HG03025 (cell line): ENCODE data around the gene ATP8A1.
"Not testable (repeated sequence)": the region's sequence is repeated elsewhere in the genome, so short reads cannot be mapped to it uniquely, and the experiment has no call there.

ENCODE experiments used
- ATAC-seq: cut with Tn5 transposase; IDR thresholded peaks from one replicate; pipeline ENCODE4 v1.9.1; 2021; ENCODE audit warnings: mild to moderate bottlenecking, moderate library complexity; ENCODE audit not compliant: unreplicated experiment, low FRiP score

The ATP8A1 gene

DNA sequence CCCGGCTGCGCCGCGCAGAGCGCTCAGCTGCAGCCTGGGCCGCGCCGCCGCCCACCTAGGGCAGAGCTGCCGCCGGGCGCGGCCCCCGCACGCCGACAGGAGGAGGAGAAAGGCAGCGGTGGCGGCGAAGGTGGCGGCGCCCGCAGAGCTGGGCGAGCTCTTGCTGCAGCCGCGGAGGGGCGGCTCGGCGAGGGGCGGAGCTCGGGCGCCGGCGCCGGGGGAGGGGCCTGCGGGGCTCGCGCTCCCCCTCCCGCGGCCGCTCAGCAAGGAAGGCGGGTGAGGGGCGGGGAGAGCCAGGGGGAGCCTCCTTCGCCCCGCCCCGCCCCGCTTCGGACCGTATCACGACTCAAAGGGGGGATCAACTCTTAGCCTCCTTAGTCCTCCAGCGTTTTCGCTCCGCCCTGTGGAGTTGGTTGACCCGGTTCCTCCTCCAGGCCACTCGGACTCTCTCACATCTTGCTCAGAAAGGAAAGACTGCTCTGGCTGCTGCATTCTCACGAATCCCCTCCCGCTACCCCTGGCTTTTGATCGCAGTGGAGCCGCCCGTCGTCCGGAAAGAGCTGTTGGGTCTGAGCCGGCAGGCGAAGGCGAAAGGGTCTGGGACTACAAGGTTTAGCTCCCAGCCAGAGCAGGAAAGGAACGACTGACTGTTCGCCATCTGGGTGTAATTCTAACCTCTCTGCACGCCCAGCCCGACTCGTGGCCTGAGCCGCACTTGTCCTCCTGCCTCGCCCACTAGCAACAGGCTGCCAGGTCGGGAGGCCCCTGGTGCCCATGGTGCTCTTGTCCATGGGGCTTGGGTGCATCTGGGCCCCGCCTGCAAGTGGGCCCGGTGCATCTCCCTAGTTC, at the start of gene ATP8A1:
TSS of gene ATP8A1 (minus strand) at position 162 of the 849 bp plus-strand sequence. CDS start 232 bp downstream, outside the sequence.
- ATAC-seq: peak; percentile 76

DNA sequence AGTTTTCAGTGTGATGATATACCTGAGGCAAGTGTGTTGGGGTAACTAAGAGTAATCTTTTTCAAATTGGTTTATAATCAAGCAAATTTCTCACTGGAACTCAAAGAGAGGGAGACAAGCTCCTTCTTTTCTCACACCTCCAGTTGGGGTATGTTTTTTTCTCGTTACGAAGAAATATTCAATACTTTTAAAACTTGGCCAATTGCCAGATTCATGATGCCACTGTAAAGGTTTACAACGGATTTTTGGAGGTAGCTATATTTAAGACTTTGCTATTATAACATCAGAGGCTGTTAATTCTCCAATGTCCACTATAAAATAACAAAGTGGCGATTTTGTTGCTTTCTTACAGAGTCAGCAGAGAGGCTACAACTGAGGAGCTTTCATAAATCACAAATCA, 49.2 kb upstream of the ATP8A1 start:
- no peak for ATAC-seq

DNA sequence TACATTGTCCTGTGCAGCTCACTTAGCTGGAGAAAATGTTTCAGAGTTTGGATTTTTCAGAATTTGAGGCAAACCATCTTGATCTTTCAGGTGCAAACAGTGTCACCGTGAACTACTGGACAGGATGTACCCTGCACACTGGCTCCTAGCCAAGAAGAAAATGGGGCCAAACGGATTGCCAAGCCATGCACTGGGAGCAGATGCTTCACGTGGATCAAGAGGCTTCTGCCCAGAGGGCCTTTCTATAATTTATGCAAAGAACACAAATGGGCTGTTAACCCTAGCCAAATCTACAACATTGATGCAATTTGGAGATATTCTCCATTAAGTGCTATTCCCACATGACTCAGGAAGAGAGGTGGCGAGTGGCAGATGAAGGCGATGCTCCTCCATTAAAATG, 46.9 kb upstream of the ATP8A1 start:
- ATAC-seq: no peak

DNA sequence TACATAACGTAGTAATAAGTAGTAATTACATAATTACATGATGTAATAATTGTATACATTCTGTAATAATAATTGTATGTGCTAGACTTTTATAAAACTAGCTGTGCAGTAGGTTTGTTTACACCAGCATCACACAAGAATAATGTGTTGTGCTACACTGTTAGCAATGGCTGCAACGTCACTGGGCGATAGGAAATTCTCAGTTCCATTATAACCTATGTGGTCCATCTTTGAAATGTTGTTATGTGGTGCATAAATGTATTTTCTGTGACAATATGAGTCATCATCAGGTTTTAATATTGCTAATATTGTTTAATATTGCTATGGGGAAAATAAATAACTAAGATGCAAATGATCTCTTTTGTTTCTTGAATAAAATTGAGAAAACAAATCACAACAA, 46.0 kb upstream of the ATP8A1 start:
- no peak for ATAC-seq

DNA sequence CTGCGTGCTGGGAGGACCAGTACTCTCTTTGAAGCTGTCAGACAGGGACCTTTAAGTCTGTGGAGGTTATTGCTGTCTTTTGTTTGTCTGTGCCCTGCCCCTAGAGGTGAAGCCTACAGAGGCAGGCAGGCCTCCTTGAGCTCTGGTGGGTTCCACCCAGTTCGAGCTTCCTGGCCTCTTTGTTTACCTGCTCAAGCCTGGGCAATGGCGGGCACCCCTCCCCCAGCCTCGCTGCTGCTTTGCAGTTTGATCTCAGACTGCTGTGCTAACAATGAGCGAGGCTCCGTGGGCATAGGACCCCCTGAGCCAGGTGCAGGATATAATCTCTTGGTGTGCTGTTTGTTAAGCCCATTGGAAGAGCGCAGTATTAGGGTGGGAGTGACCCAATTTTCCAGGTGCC, 44.9 kb upstream of the ATP8A1 start:
- ATAC-seq: not testable (repeated sequence)

DNA sequence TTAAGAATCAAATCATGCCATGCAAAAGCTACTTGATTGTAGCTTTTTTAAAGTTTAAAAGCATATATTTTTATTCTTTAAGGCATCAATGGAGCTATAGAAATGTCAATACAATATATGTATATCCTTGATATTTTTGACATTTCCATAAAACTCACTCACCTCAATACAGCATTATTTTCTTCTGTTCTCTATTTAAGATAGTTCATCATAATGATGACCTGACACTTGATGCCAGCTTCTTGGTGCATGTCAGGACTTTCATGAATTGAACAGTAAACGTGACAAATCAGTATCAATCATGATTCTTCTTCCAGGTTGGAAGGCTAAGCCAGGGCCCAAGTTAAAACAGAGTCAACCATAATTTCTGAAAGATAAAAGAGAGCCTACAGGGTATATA, 33.6 kb upstream of the ATP8A1 start:
- ATAC-seq: no peak

DNA sequence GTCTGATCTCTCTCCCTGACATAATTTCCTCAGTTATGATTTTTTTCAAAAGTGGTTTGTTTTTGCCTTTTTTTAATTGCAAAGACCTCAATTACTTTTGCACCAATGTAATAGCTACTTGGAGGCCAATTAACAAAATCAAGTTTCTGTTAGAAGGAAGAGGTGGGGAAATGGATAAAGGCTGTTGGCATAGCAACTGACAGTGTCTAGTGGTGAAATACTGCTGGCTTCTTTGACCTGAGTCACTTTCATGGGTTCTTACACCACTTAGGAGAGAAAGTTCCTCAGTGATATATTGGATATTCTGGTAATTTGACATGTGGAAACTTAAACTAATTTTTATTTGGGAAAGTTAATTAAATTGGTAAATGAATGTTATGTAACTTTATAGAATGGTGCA, 26.5 kb upstream of the ATP8A1 start:
- ATAC-seq: no peak

DNA sequence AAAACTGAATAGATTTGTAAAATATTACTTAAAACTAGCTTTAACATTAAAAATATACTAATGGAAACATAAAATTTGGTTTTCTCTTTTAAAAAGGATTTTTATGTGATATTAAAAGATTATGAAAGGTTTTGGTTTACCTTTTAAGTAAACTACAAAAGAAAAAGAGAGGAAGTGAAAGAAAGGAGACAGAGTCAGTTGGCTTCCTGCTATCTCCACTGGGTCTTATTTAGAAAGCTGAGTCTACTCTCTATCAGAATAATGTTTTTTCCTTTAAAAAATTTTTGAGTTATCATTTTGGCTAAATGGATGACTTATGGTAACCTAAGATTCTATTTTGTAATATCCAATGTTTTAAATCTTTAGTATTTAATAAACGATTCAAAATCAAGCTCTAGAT, 21.6 kb upstream of the ATP8A1 start:
- no peak for ATAC-seq

DNA sequence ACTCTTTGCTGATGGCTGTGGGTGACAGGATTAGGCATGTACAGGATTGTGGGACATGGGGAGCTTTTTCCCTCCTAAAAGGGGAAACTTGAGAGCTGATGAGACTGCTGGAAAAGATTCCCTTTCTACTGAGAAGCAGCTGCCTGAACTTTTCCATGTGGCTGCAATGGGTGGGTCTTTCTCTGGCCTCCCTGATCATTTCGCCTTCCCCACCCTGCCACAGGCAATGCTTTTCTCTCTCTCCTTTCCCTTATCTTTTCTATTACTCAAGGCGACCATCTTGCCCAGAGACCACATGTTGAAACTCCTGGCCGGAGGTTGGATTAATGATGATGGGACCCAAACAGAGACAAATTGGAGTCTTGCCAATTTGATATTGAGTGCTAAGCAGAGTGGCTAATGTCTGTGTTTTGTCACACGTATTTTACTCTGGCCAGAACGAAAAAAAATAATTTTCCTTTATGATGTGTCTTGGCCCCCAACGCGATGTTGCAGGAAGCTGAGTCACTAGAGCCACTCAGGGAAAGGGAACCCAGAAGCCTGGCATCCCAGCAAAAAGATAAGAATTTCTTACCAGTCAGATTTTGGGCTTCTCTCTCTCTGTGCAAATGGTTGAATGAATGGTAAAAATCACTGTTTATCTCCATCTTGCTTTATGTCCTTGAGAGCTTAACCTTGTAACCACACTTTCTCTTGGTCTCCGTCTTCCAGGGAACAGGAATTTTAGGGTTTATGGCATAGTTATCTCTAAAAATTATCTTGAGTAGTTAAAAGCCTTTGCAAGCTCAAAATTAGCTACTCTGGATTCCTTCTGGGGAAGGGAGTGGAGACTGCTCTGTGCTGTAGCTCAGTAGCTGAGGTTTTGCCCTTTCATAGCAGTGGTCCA, 19.4 kb upstream of the ATP8A1 start:
- ATAC-seq: no peak

DNA sequence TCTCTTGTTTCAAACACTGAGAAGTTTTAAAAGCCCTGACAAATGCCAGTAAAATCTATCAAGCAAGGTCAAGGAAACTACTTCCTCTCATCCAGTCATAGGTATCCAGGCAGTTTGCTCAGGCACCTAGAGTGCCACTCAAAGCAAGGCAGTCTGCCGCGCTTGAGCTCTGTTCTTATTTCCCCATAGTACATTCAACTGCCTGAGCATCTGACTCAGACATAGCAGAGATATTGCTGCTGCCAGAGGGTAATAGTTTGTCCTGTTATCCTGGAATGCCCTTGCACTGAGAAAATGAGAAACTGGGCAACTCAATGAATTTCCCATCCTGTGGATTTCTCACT, 16.1 kb upstream of the ATP8A1 start:
- ATAC-seq: no peak

DNA sequence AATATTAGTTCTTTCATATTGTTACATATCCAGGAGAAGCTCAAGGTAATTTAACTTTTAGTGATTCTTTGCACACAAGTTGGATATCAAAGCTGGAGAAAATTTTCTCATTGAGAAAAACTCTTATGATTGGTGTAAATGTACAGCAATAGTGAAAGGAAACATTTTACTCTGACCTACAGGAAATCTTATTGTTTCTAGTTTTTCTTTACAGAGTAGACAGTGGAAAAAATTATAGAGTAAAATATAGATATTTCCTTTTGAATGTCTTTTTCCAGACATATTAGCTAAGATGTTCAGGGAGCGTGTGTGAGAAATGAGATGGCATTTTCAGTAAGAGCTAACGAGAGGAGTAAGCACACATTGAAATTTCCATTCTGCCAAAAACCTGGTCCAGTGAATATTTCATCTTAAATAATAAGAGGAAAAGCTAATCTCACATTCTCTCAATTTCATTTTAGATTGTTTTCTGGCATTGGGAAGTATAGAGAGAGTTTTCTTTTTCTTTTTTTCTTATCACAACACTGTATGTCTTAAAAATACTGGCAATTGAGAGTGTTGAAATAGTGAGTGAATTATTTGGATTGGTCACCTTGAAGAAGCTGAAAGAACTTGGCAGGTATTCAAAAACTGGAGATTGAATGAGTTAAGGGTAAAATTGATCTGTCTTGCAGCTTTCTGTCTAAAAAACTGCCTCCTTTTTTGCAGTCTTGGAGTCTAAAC, 15.6 kb upstream of the ATP8A1 start:
- no peak for ATAC-seq

DNA sequence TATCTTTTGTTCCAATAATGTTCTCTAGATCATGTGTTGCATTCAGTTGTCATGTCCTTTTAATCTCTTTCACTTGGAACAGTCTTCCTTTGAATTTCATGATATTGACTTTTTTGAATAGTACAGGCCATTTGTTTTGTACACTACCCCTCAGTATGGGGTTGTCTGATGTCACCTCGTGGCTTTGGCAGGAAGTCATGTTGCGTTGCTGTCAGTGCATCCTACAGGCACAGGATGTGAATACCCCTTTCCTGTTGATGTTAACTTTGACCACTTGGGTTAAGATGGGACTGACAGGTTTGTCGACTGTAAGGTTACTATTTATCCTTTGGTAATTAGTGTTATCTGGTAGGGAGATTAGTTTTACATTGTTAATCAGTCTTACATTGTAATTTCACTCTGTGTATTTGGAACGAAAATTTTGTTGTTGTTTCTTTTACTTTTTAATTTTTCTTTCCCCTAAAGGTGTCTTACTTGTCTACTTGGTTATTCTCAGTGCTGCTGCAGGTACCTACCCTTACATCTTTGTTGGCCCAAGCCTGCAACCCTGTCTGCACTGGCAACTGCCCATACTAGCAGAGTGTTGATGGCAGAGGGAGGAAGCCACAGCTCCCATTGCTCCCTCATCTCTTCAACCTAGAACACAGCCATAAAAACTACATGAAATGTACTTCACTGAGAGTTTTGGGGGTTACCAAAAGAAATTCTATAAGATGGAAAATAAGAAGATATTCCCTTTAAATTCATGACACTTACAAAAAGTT, 14.7 kb upstream of the ATP8A1 start:
- ATAC-seq: no peak

DNA sequence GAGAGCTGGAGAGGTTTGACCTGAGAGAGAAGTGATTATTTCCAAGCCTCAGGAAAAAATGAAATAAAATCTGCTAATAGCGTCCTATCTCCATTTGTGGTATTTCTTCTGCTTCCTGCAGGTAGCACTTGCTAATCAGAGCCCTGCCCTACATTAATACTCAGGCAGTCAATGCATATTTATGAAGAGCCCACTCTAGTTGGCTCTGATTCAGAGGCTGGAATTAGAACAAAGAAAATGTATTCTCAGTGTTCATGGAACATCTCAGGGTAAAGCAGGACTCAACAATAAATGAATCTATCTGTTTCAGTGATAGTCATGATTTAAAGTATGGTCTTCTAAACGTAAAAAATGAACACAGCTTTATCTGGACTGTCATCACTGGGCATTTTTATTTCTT, 1.4 kb upstream of the ATP8A1 start:
- ATAC-seq: no peak

DNA sequence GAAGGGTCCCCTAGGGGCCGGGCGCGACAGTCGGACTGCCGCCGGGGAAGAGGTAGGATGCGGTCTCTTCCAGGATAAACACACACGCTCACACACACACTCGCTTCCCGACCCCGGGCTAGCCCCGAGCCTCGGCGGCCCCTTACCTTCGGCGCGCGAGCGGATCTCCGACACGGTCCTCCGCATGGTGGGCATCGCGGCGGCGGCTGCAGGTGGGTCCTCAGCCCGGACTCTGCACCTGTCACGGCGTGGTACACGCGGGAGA, 294 bp downstream of the ATP8A1 start:
- ATAC-seq: no peak

DNA sequence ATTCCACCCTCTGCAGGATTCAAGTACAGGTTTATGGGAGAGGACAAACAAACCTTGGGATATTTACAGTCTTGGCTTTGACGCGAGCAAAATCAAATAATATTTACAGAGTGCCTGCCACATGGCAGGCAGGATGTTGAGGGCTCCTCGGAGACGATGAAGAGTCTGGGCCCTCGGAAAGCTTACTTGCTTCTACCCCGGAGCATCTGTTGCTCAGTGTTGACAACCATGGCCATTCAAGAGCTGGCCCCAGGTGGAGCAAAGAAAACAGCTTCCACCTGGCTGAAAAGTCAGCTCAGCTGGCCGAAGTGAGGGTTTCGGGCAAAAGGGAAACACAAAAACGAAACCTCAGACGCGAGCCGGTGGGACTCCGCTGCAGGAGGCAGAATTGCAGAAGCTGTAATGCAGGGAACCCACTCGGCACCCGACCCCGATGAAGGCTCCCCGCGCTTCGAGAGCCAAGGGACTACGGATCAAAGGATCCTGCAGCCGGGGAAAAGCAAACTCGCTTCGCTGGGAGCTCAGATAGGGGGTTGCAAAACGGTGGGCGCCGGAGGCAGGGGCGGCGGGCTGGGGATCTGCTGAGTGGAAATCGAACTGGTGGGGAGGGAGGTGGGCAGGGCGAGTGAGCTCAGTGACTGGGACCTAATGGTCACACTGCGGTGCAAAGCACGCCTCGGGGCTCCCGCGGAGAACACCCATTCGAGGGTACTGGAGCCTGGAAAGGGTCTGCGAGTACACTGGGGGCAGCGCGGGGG, 805 bp downstream of the ATP8A1 start:
- peak; percentile 18 for ATAC-seq

DNA sequence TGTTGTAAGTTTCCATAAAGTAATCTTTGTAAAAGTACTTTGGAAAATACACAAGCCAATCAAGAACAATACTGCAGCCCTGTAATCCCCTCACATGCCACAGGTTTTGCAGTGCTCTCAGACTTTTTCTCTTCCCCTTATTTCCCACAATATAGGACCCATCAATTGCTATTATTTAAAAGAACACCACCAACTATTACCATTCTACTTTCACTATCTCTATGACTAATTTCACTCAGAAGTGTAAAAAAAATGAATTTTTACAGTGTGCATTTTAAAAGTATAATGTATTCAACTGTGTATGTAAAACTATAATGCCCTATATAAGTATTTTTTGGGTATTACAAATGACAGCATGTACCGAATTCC, 1.7 kb downstream of the ATP8A1 start:
- no peak for ATAC-seq

DNA sequence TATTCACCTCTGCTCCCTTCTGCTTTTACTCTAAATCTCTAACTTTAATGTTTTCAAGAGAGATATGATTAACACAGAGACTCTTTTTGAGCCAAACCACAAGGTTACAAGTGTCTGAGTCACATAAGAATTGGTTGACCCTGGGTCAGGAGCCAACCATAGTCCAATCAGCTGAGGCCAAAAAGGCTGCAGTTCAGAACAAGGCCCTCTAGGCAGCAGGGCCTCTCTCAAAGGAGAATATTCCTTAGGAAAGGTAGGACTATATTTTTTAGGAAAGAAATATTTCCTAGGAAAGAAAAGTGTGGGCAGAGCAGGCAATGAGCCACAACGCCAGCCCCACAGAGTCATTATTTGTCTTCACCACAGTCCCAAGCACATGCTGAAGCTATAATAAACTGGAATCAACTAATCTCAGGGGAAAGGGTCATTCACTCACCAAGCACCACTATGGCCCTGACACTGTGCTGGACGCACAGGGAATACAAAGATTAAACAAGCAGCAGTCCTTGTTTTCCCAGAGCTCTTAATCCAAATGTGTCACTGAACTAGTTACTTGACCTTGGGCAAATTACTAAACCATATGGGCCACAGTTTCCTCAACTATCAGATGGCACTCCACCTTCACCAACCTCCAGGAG, 2.2 kb downstream of the ATP8A1 start:
- ATAC-seq: no peak

DNA sequence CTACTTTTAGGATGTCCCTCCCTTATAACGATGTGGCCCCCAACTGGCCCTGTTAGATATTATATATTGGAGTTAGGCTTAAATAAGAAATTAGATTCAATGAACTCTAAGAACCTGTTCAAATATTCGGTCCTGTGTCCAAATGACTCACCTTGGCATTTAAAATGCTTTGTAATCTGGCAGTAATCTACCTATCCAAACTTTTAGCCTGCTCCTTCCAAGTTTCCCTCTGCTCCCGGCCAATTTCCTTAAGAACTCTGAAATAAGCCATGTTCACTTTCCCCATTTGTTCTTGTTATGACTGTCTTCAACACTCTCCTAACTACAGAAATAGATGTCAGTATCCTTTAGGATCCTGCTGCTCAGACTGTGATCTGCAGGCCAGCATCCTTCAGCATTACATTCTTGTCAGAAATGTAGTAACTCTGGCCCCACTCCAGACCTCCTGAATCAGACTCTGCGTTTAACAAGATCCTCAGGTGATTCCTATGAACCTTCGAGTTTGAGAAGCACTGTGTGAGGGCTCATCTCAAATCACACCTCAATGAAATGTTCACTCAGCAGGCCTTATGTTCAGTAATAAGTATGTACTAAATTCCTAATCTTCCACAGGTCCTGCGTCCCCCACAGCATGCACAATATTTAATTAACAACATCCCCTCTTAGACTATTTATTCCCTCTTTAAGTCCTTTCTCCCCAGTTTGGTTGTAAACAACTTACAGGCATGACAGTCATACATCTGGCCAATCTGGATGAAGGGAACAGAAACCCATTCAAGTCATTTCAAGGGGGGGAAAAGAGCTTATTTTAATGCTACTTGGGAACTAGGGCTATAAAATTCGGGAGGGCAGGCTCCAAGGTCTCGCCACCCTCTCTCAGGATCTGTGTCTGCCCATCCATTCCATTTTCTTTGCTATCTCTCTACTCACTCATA, 3.0 kb downstream of the ATP8A1 start:
- no peak for ATAC-seq
